Kidney (tissue), 14 donors: ENCODE data around the gene PRG2. TPM values are rescaled to one million over a fixed set of nuclear protein-coding genes. Genes with fewer than 3 reads are reported as not detected.

Experiments used
- DNase-seq, 5 donors: peaks; one replicate each; pipeline ENCODE4 v3.0.0-alpha.2; 2013 to 2020
- FAIRE-seq: peaks from 2 replicates; lab custom pipeline; 2012; peaks lifted over from hg19 to GRCh38; lab: Jason Lieb, UNC
- H3K27ac ChIP-seq, 2 donors: one replicate each; pipeline ENCODE4 v1.7.0; 2013; ENCODE audit warnings: low read depth in 2 of 2, low read length in 2 of 2, inconsistent platforms in 1 of 2
- H3K27me3 ChIP-seq: one replicate; pipeline ENCODE4 v1.7.1; 2013; ENCODE audit warnings: low read length, inconsistent platforms; ENCODE audit not compliant: control insufficient read depth, insufficient read depth
- H3K36me3 ChIP-seq, 3 donors: one replicate each; pipeline versions ENCODE4 v1.7.0 to v1.7.1; 2013; ENCODE audit warnings: low read length in 3 of 3, control low read depth in 1 of 3, inconsistent platforms in 1 of 3; ENCODE audit not compliant: insufficient read depth in 3 of 3, control insufficient read depth in 2 of 3
- H3K4me1 ChIP-seq, 3 donors: one replicate each; pipeline versions ENCODE4 v1.7.0 to v1.7.1; 2013; ENCODE audit warnings: low read length in 3 of 3, inconsistent platforms in 1 of 3, low read depth in 1 of 3; ENCODE audit not compliant: control insufficient read depth in 2 of 3, insufficient read depth in 2 of 3
- H3K4me3 ChIP-seq, 3 donors: one replicate each; pipeline versions ENCODE4 v1.7.0 to v1.8.1; 2013; ENCODE audit warnings: low read length in 3 of 3, control low read depth in 1 of 3, inconsistent platforms in 1 of 3
- H3K9ac ChIP-seq, 3 donors: one replicate each; pipeline versions ENCODE4 v1.7.0 to v1.7.1; 2013; ENCODE audit warnings: low read length in 3 of 3, control low read depth in 1 of 3, inconsistent platforms in 1 of 3
- H3K9me3 ChIP-seq, 3 donors: one replicate each; pipeline versions ENCODE4 v1.7.0 to v1.7.1; 2013; ENCODE audit warnings: low read length in 3 of 3, control low read depth in 1 of 3, inconsistent platforms in 1 of 3; ENCODE audit not compliant: control insufficient read depth in 2 of 3, insufficient read depth in 1 of 3
- CTCF ChIP-seq: IDR thresholded peaks from 3 replicates; pipeline ENCODE4 v1.5.1; 2012; ENCODE audit warnings: mild to moderate bottlenecking, moderate library complexity, borderline replicate concordance; ENCODE audit not compliant: insufficient read depth; ENCODE audit errors: extremely low read depth
- intact Hi-C: fragments of 100-400 bp; cut with DNase I; formaldehyde crosslinking; loops from one replicate; pipeline ENCODE4 v1.11.1; 2022
- polyA plus RNA-seq: library from polyadenylated mRNA; stranded (reverse); fragments of 350-450 nt; fragmentation: Illumina TruSeq; extraction: RNeasy Lipid Tissue Mini Kit (QIAGEN cat#74804); gene quantifications from one replicate; pipeline ENCODE4 v1.2.3, GENCODE V29; 2014; ENCODE audit warnings: low read depth, low replicate concordance; ENCODE audit not compliant: insufficient read depth
- total RNA-seq: library from RNA; stranded (reverse); fragmentation: NEBNext Ultra II Directional; extraction: Animal tissue kit (Norgen Biotek cat#: 25700); gene quantifications from one replicate; pipeline ENCODE4 v1.2.1, GENCODE V29; 2021
- donor health status: control.
- donor health status: control.
- donor health status: control.
- donor health status: control.
- donor health status: control.
- donor health status: DM: yes; HTN: yes; CAD: no.
- donor health status: Normal renal cell carcinoma (clear cell type).

Gene PRG2
- total and polyA plus RNA-seq, 2 donors from 2014 or later = 0.22 TPM; not detected in 1

- DNase-seq (no peak), FAIRE-seq (no peak)
- no peaks in the 10 kb centered on the region for H3K4me1 ChIP-seq
- no peak for TF ChIP-seq CTCF
- no peaks in the 10 kb centered on the region for H3K9me3 ChIP-seq
- H3K4me3 ChIP-seq = no peak overlapping the region
- no peaks in the 10 kb centered on the region for H3K27me3 ChIP-seq
- no peak overlapping the region for H3K27ac ChIP-seq
- H3K9ac ChIP-seq = no peak overlapping the region
- intact Hi-C loops = no loop called here
- H3K36me3 ChIP-seq = no peaks in the 10 kb centered on the region
These were observed 41.7 kb downstream of the PRG2 start for GRCh38 chr11:57348636-57349313.

- Histone ChIP-seq H3K4me3 (no peak overlapping the region), H3K36me3 (no peaks in the 10 kb centered on the region), H3K27me3 (no peaks in the 10 kb centered on the region), H3K4me1 (no peaks in the 10 kb centered on the region), H3K9ac (no peak overlapping the region), H3K9me3 (no peaks in the 10 kb centered on the region), H3K27ac (no peak overlapping the region)
- intact Hi-C loops = no loop called here
- DNase-seq = no peak
- TF ChIP-seq CTCF = no peak
- FAIRE-seq = no peak
These were observed 42.4 kb downstream of the PRG2 start for GRCh38 chr11:57348052-57348451.

GRCh38 chr11:57347336-57347735 is 43.1 kb downstream of the PRG2 start:
- no peak overlapping the region for H3K4me3 ChIP-seq
- H3K27ac ChIP-seq = no peak overlapping the region
- FAIRE-seq (no peak), DNase-seq (no peak)
- TF ChIP-seq CTCF = no peak
- no peak overlapping the region for H3K9ac ChIP-seq
- intact Hi-C loops = no loop called here
- H3K27me3 ChIP-seq = no peaks in the 10 kb centered on the region
- no peaks in the 10 kb centered on the region for H3K9me3 ChIP-seq
- no peaks in the 10 kb centered on the region for H3K4me1 ChIP-seq
- no peaks in the 10 kb centered on the region for H3K36me3 ChIP-seq
